GM12878 (cell line): ENCODE data around the gene YEATS2. TPM values are rescaled to one million over a fixed set of nuclear protein-coding genes. Genes with fewer than 3 reads are reported as not detected.

Experiments
- FOXK2 ChIP-seq: fragments of 450-650 bp; IDR thresholded peaks from 2 replicates; pipeline ENCODE4 v1.6.1; 2017; ENCODE audit warnings: mild to moderate bottlenecking, moderate library complexity
- HCFC1 ChIP-seq: fragments of 150-350 bp; IDR thresholded peaks from 2 replicates; pipeline ENCODE4 v1.6.1; 2014; ENCODE audit warnings: low read length
- IKZF2 ChIP-seq, 2 experiments: fragments of 450-650 bp; IDR thresholded peaks; 2 replicates each; pipeline ENCODE4 v1.6.1; 2017; ENCODE audit warnings: mild to moderate bottlenecking in 2 of 2, moderate library complexity in 2 of 2
- KAT2A ChIP-seq: conservative IDR thresholded peaks from 2 replicates; pipeline ENCODE4 v1.6.1; 2011; ENCODE audit warnings: low read depth, low read length; ENCODE audit not compliant: control insufficient read depth
- NRF1 ChIP-seq: conservative IDR thresholded peaks from 2 replicates; pipeline ENCODE4 v1.6.1; 2011; ENCODE audit warnings: mild to moderate bottlenecking, low read depth, low read length, improper control_type of control experiment
- REST ChIP-seq: IDR thresholded peaks from 2 replicates; pipeline ENCODE4 v1.6.1; 2012; ENCODE audit warnings: mild to moderate bottlenecking, low read depth, low read length
- SMAD1 ChIP-seq: fragments of 450-650 bp; IDR thresholded peaks from 2 replicates; pipeline ENCODE4 v1.6.1; 2018; ENCODE audit warnings: mild to moderate bottlenecking, low read depth; ENCODE audit not compliant: partially characterized antibody
- TAF1 ChIP-seq: IDR thresholded peaks from 2 replicates; pipeline ENCODE4 v1.6.1; 2011; ENCODE audit warnings: mild to moderate bottlenecking, low read depth, low read length, borderline replicate concordance
- TBL1XR1 ChIP-seq: IDR thresholded peaks from 2 replicates; pipeline ENCODE4 v1.6.1; 2012; ENCODE audit warnings: low read depth, low read length, improper control_type of control experiment
- ZNF24 ChIP-seq: fragments of 450-650 bp; IDR thresholded peaks from 2 replicates; pipeline ENCODE4 v1.6.1; 2017; ENCODE audit warnings: antibody characterized with exemption, mild to moderate bottlenecking
- ZNF687 ChIP-seq: fragments of 450-650 bp; IDR thresholded peaks from 2 replicates; pipeline ENCODE4 v1.6.1; 2017; ENCODE audit warnings: mild to moderate bottlenecking, moderate library complexity
- polyA plus RNA-seq, 11 experiments: library from polyadenylated mRNA; depleted of rRNA in 4 of 11; unstranded in 6 of 11; stranded (reverse) in 5 of 11; fragments of >200 nt; fragmentation: Nextera tagmentation in 4 of 11; fragmentation: Illumina TruSeq in 1 of 11; extraction: Ambion mirVana in 4 of 11; extraction: Trizol in 1 of 11; gene quantifications; 1 replicate in 1 of 11; 2 replicates in 10 of 11; pipeline versions ENCODE4 v1.2.1 to v1.2.3, GENCODE V29; 2011 to 2016; ENCODE audit warnings: inconsistent platforms in 2 of 11, missing spikeins in 2 of 11, low read depth in 1 of 11
- total RNA-seq, 4 experiments: library from RNA; depleted of rRNA in 3 of 4; stranded (reverse); fragments of >200 nt in 3 of 4; fragmentation: Illumina TruSeq in 1 of 4; extraction: Trizol in 1 of 4; gene quantifications; 2 replicates each; pipeline versions ENCODE4 v1.2.1 to v1.2.3, GENCODE V29; 2013 to 2021

YEATS2 gene
- total and polyA plus RNA-seq, 10 of the 15 experiments (the other 5 are each of a cell fraction or from before 2014, with no cell fraction given): 1.9 to 65.3 (median 25.8) TPM

DNA sequence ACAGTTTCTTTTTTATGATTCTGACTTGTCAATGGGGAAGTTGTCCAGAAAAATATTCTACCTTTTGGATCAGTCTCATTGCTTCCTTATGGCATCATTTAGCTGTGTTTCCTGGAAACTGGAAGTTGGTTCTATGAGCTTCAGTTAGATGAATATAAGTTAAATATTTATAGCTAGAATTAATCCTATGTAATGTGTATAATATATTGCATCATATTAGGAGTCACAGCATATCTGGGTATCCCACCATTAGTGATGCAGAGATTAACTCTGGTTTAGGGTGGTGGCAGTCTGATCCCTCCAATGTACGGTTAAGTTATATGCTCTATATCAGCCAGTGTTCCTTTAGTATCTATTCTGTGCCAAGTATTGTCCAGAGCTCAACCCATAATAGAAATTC lies 42.9 kb upstream of the YEATS2 start (continued):
- TF ChIP-seq ZNF687 (no peak), TAF1 (no peak), SMAD1 (no peak), TBL1XR1 (no peak), HCFC1 (no peak), NRF1 (no peak), ZNF24 (no peak), FOXK2 (no peak), KAT2A (no peak), REST (no peak), IKZF2 (IDR thresholded peaks at IDR 0.05) (no peak)
- TF ChIP-seq, all 136 proteins: peak for 0
